HepG2 (cell line): ENCODE results near the gene TMEM97. TPM values are rescaled to one million over a fixed set of nuclear protein-coding genes. Genes with fewer than 3 reads are reported as not detected.
"Not testable (repeated sequence)": the region's sequence is repeated elsewhere in the genome, so short reads cannot be mapped to it uniquely, and the experiment has no call there.

Experiments
- ATAC-seq: fragments of 200-7000 bp; cut with Tn5 transposase; 3 replicates; pipeline ENCODE4 v1.9.1; 2020; ENCODE audit warnings: mild to moderate bottlenecking, moderate library complexity
- BruUV-seq: library from RNA; stranded (reverse); fragments of 400-500 nt; replicated peaks from 2 replicates; lab custom pipeline; 2021; lab: Mats Ljungman, UMichigan
- CTCF ChIA-PET: fragments of 300-600 bp; formaldehyde crosslinking; extraction: SDS; loops from one replicate; lab custom pipeline; 2021; ENCODE audit warnings: low total read pairs, inconsistent platforms, low intra/inter-chr PET ratio; lab: Yijun Ruan, JAX
- POLR2A ChIA-PET: fragments of 350-600 bp; sonication (Branson Sonifier 250); formaldehyde crosslinking; loops from one replicate; lab custom pipeline; 2020; ENCODE audit warnings: antibody characterized with exemption, inconsistent platforms; lab: Yijun Ruan, JAX
- DNase-seq: peaks from one replicate; pipeline ENCODE4 v3.0.0-alpha.2; 2015; ENCODE audit warnings: low spot score
- FAIRE-seq: peaks from 3 replicates; lab custom pipeline; 2011; peaks lifted over from hg19 to GRCh38; lab: Jason Lieb, UNC
- H2AFZ ChIP-seq: one replicate; pipeline ENCODE4 v1.6.1; 2011; ENCODE audit warnings: low read length, inconsistent platforms
- H3K27ac ChIP-seq: fragments of 300-600 bp; 3 replicates; pipeline ENCODE4 v1.8.0; 2011; ENCODE audit warnings: mixed run types, mild to moderate bottlenecking, mixed read lengths, low read length, inconsistent platforms; ENCODE audit not compliant: insufficient read depth; ENCODE audit errors: extremely low read length
- H3K27me3 ChIP-seq, 2 experiments: fragments of 200-600 bp in 1 of 2; 2 replicates in 1 of 2; 3 replicates in 1 of 2; pipeline versions ENCODE4 v1.6.0 to v1.8.0; 2011; ENCODE audit warnings: low read length in 2 of 2, mild to moderate bottlenecking in 2 of 2, moderate library complexity in 2 of 2, inconsistent platforms in 1 of 2; ENCODE audit not compliant: insufficient read depth in 2 of 2, control insufficient read depth in 1 of 2
- H3K36me3 ChIP-seq, 2 experiments: fragments of 200-600 bp in 1 of 2; replicated peaks in 1 of 2; 2 replicates in 1 of 2; 3 replicates in 1 of 2; pipeline versions ENCODE4 v1.5.1 to v1.8.0; 2011; ENCODE audit warnings: low read length in 2 of 2, inconsistent platforms in 1 of 2; ENCODE audit not compliant: insufficient read depth in 2 of 2, control insufficient read depth in 1 of 2
- H3K4me1 ChIP-seq: 2 replicates; pipeline ENCODE4 v1.5.1; 2012; ENCODE audit warnings: low read length, inconsistent platforms; ENCODE audit not compliant: insufficient read depth
- H3K4me2 ChIP-seq: 2 replicates; pipeline ENCODE4 v1.6.0; 2011; ENCODE audit warnings: low read depth, low read length, inconsistent platforms
- H3K4me3 ChIP-seq, 3 experiments: fragments of 200-600 bp in 1 of 3; sonication (generic), shearing (Covaris generic) in 1 of 3; replicated peaks in 1 of 3; 2 replicates each; pipeline ENCODE4 v1.5.1; 2011 to 2016; ENCODE audit warnings: low read length in 3 of 3, inconsistent platforms in 2 of 3, low read depth in 2 of 3, mild to moderate bottlenecking in 2 of 3, control low read depth in 1 of 3, mixed read lengths in 1 of 3; ENCODE audit not compliant: insufficient read depth in 1 of 3
- H3K79me2 ChIP-seq: one replicate; pipeline ENCODE4 v1.6.1; 2011; ENCODE audit warnings: low read length, inconsistent platforms; ENCODE audit not compliant: insufficient read depth
- H3K9ac ChIP-seq: 2 replicates; pipeline ENCODE4 v1.6.0; 2011; ENCODE audit warnings: mild to moderate bottlenecking, low read depth, low read length, inconsistent platforms; ENCODE audit not compliant: insufficient read depth
- H3K9me3 ChIP-seq: 2 replicates; pipeline ENCODE4 v1.5.1; 2012; ENCODE audit warnings: mild to moderate bottlenecking, low read length
- H4K20me1 ChIP-seq: 2 replicates; pipeline ENCODE4 v1.6.0; 2011; ENCODE audit warnings: inconsistent platforms, mild to moderate bottlenecking, low read length, moderate library complexity; ENCODE audit not compliant: insufficient read depth
- ARHGAP35 ChIP-seq: sonication (generic); formaldehyde crosslinking; IDR thresholded peaks from 2 replicates; pipeline ENCODE4 v1.9.0; 2022; ENCODE audit warnings: mild to moderate bottlenecking, inconsistent platforms, moderate library complexity, missing genetic modification reagents, borderline replicate concordance
- BCL6 ChIP-seq: IDR thresholded peaks from 2 replicates; pipeline ENCODE4 v1.6.1; 2016; ENCODE audit warnings: missing genetic modification reagents, missing compliant biosample characterization
- CSRNP1 ChIP-seq: sonication (generic); formaldehyde crosslinking; IDR thresholded peaks from 2 replicates; pipeline ENCODE4 v1.8.1; 2023; ENCODE audit warnings: mild to moderate bottlenecking, missing genetic modification reagents
- EEA1 ChIP-seq: sonication (generic); formaldehyde crosslinking; IDR thresholded peaks from 2 replicates; pipeline ENCODE4 v1.5.1; 2020; ENCODE audit warnings: mild to moderate bottlenecking, missing genetic modification reagents, borderline replicate concordance
- FOXC1 ChIP-seq: sonication (generic); formaldehyde crosslinking; IDR thresholded peaks from 2 replicates; pipeline ENCODE4 v1.8.0; 2022; ENCODE audit warnings: mild to moderate bottlenecking, missing genetic modification reagents, borderline replicate concordance
- MTERF4 ChIP-seq: sonication (generic); formaldehyde crosslinking; IDR thresholded peaks from 2 replicates; pipeline ENCODE4 v1.8.0; 2023; ENCODE audit warnings: mild to moderate bottlenecking, missing genetic modification reagents
- RCOR2 ChIP-seq: IDR thresholded peaks from 2 replicates; pipeline ENCODE4 v1.6.1; 2016; ENCODE audit warnings: missing biosample characterization, missing genetic modification reagents
- RFX3 ChIP-seq: IDR thresholded peaks from 2 replicates; pipeline ENCODE4 v1.6.1; 2016; ENCODE audit warnings: missing biosample characterization, missing genetic modification reagents
- RNF219 ChIP-seq: sonication (generic); formaldehyde crosslinking; IDR thresholded peaks from 2 replicates; pipeline ENCODE4 v1.5.0; 2020; ENCODE audit warnings: mild to moderate bottlenecking, missing genetic modification reagents
- SMARCE1 ChIP-seq: fragments of 450-650 bp; IDR thresholded peaks from 2 replicates; pipeline ENCODE4 v1.6.1; 2017; ENCODE audit warnings: borderline replicate concordance
- SP2 ChIP-seq: sonication (generic); formaldehyde crosslinking; IDR thresholded peaks from 2 replicates; pipeline ENCODE4 v1.5.1; 2020; ENCODE audit warnings: mild to moderate bottlenecking, missing genetic modification reagents
- SRSF9 ChIP-seq: fragments of 200-400 bp; formaldehyde crosslinking; IDR thresholded peaks from 2 replicates; pipeline ENCODE4 v1.6.1; 2018; ENCODE audit warnings: borderline replicate concordance, mild to moderate bottlenecking, low read depth, low read length; ENCODE audit not compliant: insufficient read depth, poor library complexity, severe bottlenecking
- ZFAT ChIP-seq: sonication (generic); formaldehyde crosslinking; conservative IDR thresholded peaks from 2 replicates; pipeline ENCODE4 v1.8.1; 2023; ENCODE audit warnings: missing genetic modification reagents, inconsistent platforms
- ZFY ChIP-seq: sonication (generic); formaldehyde crosslinking; IDR thresholded peaks from 2 replicates; pipeline ENCODE4 v1.4.0; 2020; ENCODE audit warnings: missing genetic modification reagents
- ZMYM4 ChIP-seq: sonication (generic); formaldehyde crosslinking; IDR thresholded peaks from 2 replicates; pipeline ENCODE4 v1.8.1; 2023; ENCODE audit warnings: mild to moderate bottlenecking, missing genetic modification reagents
- ZNF234 ChIP-seq: sonication (generic); formaldehyde crosslinking; conservative IDR thresholded peaks from 2 replicates; pipeline ENCODE4 v1.5.1; 2020; ENCODE audit warnings: mild to moderate bottlenecking, missing genetic modification reagents
- ZNF546 ChIP-seq: sonication (generic); formaldehyde crosslinking; conservative IDR thresholded peaks from 2 replicates; pipeline ENCODE4 v1.8.1; 2023; ENCODE audit warnings: mild to moderate bottlenecking, missing genetic modification reagents
- WGBS: methylation state at CpG from one replicate; pipeline ENCODE4 v1.1.6; 2017; ENCODE audit warnings: low lambda C conversion rate; 5-methylcytosine and 5-hydroxymethylcytosine counted together
- in situ Hi-C: cut with HindIII; loops from 2 replicates; pipeline ENCODE4 v1.10.0; 2017; ENCODE audit warnings: low pct_unique_long_range_greater_than_20kb; ENCODE audit not compliant: extremely low pct_ligation_motif_present
- intact Hi-C: fragments of 100-400 bp; cut with micrococcal nuclease; formaldehyde crosslinking; loops from one replicate; pipeline ENCODE4 v1.10.0; 2022; ENCODE audit not compliant: unreplicated experiment
- polyA plus RNA-seq, 8 experiments: library from polyadenylated mRNA; depleted of rRNA in 3 of 8; stranded (reverse) in 7 of 8; unstranded in 1 of 8; fragments of >200 nt; fragmentation: Illumina TruSeq in 4 of 8; extraction: Trizol in 4 of 8; gene quantifications; 2 replicates each; pipeline versions ENCODE4 v1.2.1 to v1.2.3, GENCODE V29; 2011 to 2016; ENCODE audit warnings: low read depth in 4 of 8, missing spikeins in 1 of 8, mixed read lengths in 1 of 8; ENCODE audit not compliant: insufficient read depth in 1 of 8
- total RNA-seq, 5 experiments: library from RNA; depleted of rRNA; stranded (reverse); fragments of >200 nt; fragmentation: Illumina TruSeq; extraction: Trizol; gene quantifications; 2 replicates each; pipeline ENCODE4 v1.2.3, GENCODE V29; 2016; ENCODE audit warnings: low read depth in 1 of 5

Gene TMEM97
- total and polyA plus RNA-seq, 2 of the 13 experiments (the other 11 are each of a cell fraction or from before 2014, with no cell fraction given): 69.6 to 137 TPM

GRCh38 chr17:28272166-28272565 lies 46.8 kb upstream of the TMEM97 start:
- no peak for FAIRE-seq

GRCh38 chr17:28273341-28273740 lies 45.7 kb upstream of the TMEM97 start:
- CTCF ChIA-PET, H3K4me2 ChIP-seq, intact Hi-C loops, FAIRE-seq, H3K9ac ChIP-seq, DNase-seq, POLR2A ChIA-PET, H3K36me3 ChIP-seq, H3K4me3 ChIP-seq, ATAC-seq, H3K79me2 ChIP-seq, BruUV-seq, H3K9me3 ChIP-seq, H2AFZ ChIP-seq, H3K27ac ChIP-seq, H4K20me1 ChIP-seq, in situ Hi-C loops, H3K27me3 ChIP-seq: not testable (repeated sequence)
- WGBS: 54% methylated on average over 5 of the region's 5 CpGs
- H3K4me1 ChIP-seq: peaks cover 24% of the 10 kb centered on the region

More at GRCh38 chr17:28272166-28272565, 46.8 kb upstream of the TMEM97 start:
- Histone ChIP-seq H4K20me1 (no peaks in the 10 kb centered on the region), H3K4me2 (no peak overlapping the region), H2AFZ (no peak overlapping the region), H3K4me1 (peaks cover 18% of the 10 kb centered on the region), H3K9ac (no peak overlapping the region), H3K79me2 (no peaks in the 10 kb centered on the region), H3K9me3 (no peaks in the 10 kb centered on the region), H3K27me3 (no peaks in the 10 kb centered on the region; a peak in 1 of 5 replicates), H3K27ac (no peak overlapping the region), H3K4me3 (no peak overlapping the region), H3K36me3 (no peaks in the 10 kb centered on the region)
- no peak for TF ChIP-seq ZMYM4 (CRISPR knock-in tag)
- TF ChIP-seq RCOR2 (CRISPR knock-in tag): no peak
- no peak for TF ChIP-seq CSRNP1 (CRISPR knock-in tag)
- no peak for TF ChIP-seq SMARCE1
- no peak for TF ChIP-seq MTERF4 (CRISPR knock-in tag)
- no peak for TF ChIP-seq ARHGAP35
- TF ChIP-seq FOXC1 (CRISPR knock-in tag): no peak
- no peak for TF ChIP-seq RFX3
- no peak for TF ChIP-seq ZFAT (CRISPR knock-in tag)
- TF ChIP-seq BCL6: no peak
- no peak for TF ChIP-seq ZNF234 (CRISPR knock-in tag)
- no peak for TF ChIP-seq SP2
- no peak for TF ChIP-seq ZNF546 (CRISPR knock-in tag)
- no peak for TF ChIP-seq SRSF9
- TF ChIP-seq ZFY: no peak
- TF ChIP-seq EEA1 (CRISPR knock-in tag): no peak
- TF ChIP-seq RNF219 (CRISPR knock-in tag): no peak
- BruUV-seq: no TSS peak
- no peak for DNase-seq
- 10% methylated on average over 2 of the region's 2 CpGs for WGBS
- ChIA-PET POLR2A (no interaction called here), CTCF (no interaction called here)
- ATAC-seq: no peak
- in situ Hi-C loops (no loop called here), intact Hi-C loops (no loop called here)
